Superior temporal gyrus (tissue), 1 donor: ENCODE data around the gene CDPF1.
"Not testable (repeated sequence)": the region's sequence is repeated elsewhere in the genome, so short reads cannot be mapped to it uniquely, and the experiment has no call there.

ENCODE experiments used
- DNase-seq: peaks from one replicate; pipeline ENCODE4 v3.0.0-alpha.2; 2016; ENCODE audit errors: extremely low spot score

Gene CDPF1

DNA sequence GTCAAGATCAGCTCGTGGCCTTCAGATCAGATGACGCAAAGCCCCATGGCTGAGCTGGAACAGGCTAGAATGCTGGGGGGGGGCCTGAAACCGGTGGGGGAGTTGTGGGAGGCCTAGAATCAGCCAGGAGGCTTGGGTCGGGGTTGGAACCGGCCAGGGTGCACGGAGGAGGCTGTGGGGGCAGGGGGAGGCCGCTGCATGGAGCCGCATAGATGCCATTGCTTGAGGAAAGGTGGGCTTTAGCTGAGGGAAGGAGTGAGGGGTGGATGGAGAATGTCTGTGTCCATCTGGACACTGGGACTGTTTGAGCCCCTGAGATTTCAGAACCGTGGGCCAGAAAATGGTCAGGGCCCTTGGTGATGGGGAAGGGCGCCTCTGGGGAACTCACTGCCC is 25.2 kb downstream of the CDPF1 start:
- no peak for DNase-seq

DNA sequence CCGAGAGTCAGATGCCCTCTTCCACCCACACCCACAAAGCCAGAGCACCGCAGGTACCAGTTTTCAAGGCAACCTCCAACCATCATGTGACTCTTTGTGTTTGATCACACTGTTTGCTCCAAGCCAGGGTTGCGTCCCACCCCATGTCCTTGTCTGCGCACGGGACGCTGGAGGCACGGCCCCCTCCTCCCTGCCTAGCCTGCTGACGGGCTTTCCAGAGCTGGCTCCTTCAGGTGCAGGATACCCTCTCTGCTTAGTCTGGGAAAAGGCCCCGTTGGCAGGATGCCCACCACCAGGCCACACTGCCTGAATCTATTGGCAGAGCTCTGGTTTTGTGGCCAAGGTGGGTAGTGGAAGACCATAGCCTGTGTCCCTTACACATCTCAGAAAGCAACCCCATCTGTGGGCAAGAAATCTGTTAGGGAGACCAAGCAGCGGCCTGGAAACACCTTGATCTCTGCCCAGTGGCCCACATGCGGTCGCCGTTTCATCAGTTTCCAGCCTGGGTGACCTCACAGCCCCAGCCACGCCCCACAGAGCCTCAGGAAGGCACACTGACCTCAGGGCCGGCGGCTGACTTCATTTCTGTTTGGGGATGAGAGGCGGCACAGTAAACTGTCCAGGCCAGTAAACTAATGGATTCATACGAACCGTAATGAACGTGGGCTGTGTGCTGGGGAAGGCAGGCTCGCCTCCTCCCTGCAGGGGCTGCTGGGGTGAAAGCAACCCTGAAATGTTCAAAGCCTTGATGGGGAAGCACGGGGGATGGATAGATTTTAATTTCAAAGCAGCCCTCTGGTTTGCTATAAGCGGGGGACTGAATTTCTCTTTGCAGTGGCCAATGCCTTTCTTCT is 25.8 kb downstream of the CDPF1 start:
- no peak for DNase-seq

DNA sequence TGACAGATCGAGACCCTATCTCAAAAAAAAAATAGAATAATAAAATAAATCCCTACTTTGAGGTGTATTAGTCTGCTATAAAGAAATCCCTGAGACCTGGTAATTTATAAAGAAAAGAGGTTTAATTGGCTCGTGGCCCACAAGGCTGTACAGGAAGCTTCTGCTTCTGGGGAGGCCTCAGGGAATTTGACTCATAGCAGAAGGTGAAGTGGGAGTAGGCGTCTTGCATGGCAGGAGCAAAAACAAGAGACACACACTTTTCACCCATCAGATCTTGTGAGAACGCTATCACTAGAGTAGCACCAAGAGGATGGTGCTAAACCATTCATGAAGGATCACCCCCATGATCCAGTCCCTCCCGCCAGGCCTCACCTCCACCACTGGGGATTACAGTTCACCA is 29.2 kb downstream of the CDPF1 start:
- no peak for DNase-seq

DNA sequence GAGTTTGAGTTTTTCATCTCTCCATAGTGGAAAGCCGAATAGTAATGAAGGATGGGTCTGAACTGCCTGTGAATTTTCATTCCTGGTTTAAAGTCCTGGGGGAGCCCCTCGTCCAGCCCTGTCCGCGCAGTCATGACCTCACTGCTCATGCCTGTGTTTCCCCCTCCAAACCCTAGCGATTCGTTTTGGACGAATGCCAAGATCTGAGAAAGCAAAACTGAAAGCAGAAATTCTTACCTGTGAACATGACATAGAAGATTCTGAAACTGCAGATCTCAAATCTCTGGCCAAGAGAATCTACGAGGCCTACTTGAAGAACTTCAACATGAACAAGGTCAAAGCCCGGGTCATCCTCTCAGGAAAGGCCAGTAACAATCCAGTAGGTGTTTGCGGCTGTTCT is 30.5 kb downstream of the CDPF1 start:
- DNase-seq = no peak

DNA sequence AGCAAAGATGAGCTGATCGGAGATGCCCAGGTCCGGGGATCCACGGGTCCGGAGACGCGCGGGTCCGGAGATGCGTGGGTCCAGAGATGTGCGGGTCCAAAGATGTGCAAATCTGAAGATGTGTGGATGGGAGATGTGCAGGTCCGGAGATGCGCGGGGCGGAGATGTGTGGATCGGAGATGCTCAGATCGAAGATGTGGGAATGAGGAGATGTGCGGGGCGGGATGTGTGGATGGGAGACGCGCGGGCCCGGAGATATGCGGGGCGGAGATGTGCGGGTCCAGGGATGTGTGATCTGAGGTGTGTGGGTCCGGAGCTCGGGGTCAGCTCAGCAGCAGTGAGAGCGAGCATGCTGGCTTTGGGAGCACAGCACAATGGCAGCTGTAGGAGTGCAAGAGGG is 35.5 kb downstream of the CDPF1 start:
- DNase-seq = no peak

DNA sequence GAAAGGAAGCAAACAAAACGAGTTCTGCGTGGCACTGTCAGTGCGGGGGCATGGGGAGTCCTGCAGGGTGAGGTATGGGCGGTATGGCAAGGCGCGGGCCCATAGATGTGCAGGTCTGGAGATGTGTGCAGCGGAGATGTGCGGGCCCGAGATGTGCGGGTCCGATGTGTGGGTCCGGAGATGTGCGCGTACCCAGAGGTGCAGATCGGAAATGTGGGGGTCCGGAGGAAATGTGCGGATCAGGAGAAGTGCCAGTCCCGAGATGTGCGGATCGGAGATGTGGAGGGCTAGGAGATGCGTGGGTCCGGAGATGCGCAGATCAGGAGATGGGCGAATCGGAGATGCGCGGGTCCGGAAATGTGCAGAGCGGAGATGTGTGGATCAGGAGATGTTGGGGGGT is 35.9 kb downstream of the CDPF1 start:
- DNase-seq = no peak

DNA sequence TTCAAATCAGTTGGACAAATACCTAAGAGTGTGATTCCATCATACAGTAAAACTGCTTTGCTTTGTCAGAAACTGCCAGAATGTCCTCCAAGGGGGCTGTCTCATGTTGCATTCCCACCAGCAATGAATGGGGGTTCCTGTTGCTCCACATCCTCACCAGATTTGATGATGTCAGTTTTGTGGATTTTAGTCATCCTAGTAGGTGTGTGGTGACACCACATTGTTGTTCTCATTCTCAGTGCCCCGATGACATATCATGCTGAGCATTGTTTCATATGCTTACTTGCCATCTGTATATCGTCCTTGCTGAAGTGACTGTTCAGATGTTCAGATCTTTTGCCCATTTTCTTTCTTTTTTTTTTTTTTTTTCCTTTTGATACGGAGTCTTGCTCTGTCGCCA is 37.0 kb downstream of the CDPF1 start:
- no peak for DNase-seq

DNA sequence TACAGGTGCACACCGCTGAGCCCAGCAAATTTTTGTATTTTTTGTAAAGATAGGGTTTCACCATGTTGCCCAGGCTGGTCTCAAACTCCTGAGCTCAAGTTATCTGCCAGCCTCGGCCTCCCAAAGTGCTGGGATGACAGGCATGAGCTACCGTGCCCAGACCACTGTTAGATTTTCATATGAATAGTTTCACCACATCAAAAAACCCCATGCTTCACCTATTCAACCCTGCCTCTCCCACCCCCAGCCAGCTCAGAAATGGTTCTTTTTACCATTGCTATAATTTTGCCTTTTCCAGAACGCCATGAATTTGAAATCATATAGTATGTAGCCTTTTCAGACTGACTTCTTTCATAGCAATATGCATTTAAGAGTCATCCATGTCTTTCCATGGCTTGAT is 37.9 kb downstream of the CDPF1 start:
- DNase-seq = no peak

DNA sequence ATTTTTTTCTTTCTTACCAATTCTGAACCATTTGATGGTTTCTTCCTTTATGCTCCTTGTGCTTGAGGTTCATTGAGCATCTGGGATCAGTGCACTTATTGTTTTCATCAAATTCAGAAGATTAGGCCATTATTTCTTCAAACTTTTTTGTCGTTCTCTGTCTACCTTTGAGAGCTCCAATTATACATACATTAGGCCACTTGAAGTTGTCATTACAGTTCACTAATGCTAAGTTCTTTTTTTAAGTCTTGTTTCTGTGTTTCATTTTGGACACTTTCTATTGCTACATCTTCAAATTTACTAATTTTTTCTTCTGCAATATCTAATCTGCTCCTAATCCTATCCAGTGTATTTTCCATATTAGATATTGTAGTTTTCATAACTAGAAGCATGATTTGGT is 40.8 kb downstream of the CDPF1 start:
- DNase-seq = no peak

DNA sequence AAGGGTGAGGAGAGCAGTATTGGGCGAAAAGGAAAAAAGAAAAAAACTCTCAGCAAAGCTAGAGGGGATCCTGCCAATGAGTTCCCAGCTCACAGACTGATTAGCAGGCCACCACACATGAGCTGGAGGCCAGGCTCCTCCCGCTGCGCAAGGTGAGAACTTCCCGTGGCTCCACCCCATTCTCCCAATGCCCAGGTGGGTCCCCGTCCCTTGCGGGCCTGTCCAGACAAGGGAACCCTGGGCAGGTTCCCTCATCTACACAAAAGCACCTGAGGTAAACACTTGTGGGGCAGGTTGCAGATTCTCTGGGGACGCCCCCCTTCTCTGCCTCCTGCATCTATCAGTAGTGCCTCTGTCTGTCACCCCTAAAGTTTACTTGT is 46.5 kb downstream of the CDPF1 start:
- DNase-seq = no peak

DNA sequence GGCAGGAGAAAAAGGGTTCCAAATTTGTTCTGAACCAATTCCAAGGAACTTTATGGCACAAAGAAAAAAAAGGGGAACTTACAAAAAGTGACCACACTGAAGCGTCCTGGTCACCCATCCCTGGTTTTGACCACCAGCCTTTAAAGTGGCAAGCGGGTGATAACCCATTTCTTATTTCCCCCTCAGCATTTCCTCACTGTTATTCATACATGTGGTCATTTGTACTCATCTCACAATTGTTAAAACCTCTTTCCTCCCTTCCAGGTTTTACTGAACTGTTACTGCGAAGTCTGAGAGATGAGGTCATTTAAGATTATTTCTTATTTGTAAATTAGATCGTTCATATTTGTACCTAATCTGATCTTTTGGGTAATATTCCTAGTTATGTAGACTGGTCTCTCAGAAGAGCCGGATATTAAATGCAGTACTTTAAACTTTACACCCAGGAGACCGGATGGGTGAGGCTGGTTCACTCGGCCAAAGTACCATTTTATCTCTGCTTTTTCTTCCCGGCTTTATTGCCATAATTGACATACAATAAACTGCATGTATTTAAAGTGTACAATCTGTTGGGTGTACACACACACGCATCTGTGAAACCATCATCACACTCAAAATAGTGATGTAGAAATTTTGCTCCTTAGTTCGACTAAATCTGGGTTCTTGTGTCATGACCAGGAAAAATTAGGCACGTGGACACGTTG is 47.0 kb downstream of the CDPF1 start:
- DNase-seq = no peak

DNA sequence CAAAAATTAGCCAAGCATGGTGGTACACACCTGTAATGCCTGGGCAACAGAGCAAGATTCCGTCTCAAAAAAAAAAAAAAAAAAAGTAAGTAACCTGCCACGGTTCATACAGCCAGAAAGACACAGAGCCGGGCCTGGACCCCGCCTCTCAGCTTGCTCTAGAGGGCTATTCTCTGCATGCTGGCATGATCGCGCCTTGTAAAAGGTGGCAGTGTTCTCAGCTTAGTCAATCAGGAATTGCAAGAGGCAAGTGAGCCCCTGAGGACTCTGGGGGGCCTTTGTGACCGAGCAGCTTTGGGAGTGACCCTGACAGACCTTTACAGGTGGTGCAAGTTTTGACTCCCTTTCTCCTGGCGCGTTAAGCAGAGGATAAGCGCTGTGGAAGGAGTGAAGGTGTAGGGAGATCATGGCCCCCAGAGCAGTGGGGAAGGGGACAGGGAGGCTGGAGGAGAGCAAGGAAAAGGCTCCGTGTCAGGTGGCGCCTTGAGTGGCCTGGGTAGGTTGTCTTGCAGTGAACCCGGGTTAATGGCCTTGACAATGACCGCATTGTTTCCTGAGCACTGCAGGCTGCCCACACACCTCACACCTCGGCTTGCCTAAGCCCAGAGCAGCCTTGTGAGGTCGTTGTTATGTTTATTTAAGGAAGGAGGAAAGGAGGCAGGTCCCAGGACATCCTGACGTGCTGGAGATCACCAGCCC is 48.9 kb downstream of the CDPF1 start:
- no peak for DNase-seq

DNA sequence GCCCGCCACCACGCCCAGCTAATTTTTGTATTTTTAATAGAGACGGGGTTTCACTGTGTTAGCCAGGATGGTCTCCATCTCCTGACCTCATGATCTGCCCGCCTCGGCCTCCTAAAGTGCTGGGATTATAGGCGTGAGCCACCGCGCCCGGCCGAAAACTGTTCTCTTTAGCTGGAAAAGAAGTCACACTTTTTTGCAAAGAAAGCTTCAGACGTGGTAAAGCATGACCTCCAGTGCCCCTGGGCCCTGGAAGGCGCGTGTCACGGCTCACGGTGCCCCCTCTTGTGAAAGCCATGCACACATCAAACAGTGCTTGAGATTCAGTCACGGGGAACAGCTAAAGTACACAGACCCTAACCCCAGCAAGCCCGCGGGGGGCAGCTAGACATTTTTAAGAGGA is 51.3 kb downstream of the CDPF1 start:
- DNase-seq = not testable (repeated sequence)

DNA sequence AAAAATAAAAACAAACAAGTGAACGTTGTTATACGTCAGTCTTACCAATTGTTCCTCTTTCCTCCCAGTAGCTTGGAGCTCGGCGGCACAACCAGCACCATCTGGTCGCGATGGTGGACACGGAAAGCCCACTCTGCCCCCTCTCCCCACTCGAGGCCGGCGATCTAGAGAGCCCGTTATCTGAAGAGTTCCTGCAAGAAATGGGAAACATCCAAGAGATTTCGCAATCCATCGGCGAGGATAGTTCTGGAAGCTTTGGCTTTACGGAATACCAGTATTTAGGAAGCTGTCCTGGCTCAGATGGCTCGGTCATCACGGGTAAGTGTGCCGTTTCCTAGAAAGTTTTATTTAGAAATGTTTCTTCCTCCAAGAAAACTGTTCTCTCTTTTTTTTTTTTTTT is 51.8 kb downstream of the CDPF1 start:
- DNase-seq = no peak

DNA sequence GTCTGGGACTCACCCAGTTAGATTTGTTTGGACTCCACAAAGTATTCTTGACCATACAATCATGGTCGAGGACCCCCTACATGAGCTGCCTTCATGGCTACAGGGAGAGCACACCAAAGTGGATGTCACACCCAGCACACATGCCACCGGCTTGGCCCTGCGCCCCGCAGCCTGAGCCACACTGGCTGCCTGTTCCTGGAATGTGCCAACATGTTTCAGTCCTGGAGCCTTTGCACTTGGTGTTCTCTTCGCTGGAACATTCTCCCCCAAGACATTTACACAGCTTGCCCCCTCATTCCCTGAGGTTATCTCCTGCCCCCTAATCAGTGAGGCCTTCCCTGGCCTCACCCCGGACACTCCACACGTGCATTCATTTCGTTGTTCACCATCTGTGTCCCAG is 53.8 kb downstream of the CDPF1 start:
- DNase-seq = no peak

DNA sequence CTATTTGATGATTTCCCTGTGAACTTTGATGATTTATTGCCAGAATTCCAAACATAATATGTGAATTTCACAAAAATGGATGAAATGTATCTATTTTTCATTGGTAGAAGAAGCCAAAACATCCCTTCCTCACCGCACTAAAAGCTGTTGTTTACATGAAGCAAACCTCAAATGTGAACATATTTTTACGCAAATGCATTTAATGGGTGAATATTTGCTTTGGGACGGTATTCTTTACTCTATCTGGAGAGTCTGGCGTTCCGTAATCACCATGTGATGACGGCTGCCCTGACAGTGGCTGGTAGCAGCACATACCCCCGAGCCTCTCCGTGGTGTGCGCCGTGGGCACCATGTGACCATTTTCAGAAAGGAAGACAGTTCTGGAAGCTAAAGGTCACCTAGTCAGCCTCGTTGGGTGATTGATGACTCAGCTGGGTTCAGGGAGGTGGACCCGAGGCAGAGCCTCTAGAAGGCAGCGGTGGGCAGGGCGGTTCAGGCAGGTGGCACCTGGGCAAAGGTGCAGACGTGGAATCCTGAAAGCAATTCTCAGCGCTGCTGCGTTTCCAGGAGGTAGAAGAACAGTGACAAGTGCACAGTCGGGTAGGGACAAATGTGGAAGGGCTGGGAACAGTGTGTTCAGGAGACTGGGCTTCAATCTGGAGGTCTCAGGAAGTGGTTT is 54.5 kb downstream of the CDPF1 start:
- DNase-seq = no peak
